ENCODE measurements around the gene FUNDC1. TPM values are rescaled to one million over a fixed set of nuclear protein-coding genes. Genes with fewer than 3 reads are reported as not detected.

Gene FUNDC1, protein sequence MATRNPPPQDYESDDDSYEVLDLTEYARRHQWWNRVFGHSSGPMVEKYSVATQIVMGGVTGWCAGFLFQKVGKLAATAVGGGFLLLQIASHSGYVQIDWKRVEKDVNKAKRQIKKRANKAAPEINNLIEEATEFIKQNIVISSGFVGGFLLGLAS
- total RNA-seq (2021), result 9.5 and 9.8 TPM in 2 replicates
- Bru-seq, nascent RNA, result percentile 64 among the genes with signal in this experiment
- percentile 51 among the genes with signal in this experiment for BruChase-seq, experiment 1, labeled RNA remaining after a 2-hour chase
- percentile 62 among the genes with signal in this experiment for BruChase-seq, experiment 2, labeled RNA remaining after a 6-hour chase
- long read RNA-seq, transcript FUNDC1-201 (5 exons, 1,196 nt), result major isoform, 9 of 10 reads
- long read RNA-seq, partial matches to known transcripts, result 1 of 10 reads
- long read RNA-seq, other reads (novel, unspliced or antisense), result 0 of 10 reads

DNA sequence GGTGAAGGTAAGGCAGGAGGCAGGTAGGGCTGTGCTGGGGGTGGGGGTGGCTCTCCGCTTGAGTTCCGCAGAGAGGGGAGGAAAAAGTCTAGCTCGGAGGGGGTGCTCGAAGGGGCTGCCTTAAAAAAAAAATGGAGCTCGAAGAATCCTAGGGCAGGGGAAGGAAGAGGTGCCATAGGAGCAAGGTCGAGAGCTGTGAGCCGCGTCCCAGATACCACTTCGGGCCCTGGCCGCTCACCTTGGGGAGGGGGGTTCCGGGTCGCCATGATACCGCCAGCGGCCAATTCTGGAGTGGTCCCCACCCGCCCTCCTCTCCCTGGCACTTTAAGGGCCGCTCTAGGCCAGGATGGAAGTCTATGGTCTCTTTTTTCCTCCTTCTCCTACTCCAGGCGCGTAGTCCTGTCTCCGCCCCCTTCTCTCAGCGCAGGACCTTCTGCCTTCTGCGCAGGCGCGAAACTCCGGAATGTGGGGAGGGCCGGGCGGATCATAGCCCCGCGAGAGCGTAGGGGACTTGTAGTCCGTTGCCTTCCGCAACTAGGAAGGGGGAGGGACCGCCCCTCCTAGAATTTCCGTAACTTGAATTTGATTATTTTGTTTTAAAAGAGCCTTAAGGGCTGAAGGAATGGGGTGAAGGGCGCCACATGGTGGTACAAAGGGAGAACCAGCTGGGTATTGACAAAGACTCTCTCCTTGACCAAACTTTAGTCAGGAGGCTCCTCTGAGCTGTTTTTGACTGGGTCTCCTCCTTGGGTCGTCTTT, at the start of gene FUNDC1:
Gene FUNDC1, minus strand, starts transcription at position 293 of the 759 bp plus-strand sequence. Its CDS starts 27 bp downstream, at position 266.
- peak within 1 kb of the TSS; percentile 57; the same call in 1 of the 2 replicates for H3K4me3 ChIP-seq
- no peaks in the 10 kb centered on the region for H3K27me3 ChIP-seq (ENCODE audit: insufficient read depth, low read depth)
- DNase-seq, result peak; percentile 81 to 84
- ChIA-PET CTCF (no interaction called here), POLR2A (ENCODE audit: unreplicated experiment) (no interaction called here)
- 0 out of 2 replicates have a peak, but pooled peaks cover 5% of the 10 kb centered on the region for H3K79me2 ChIP-seq (ENCODE audit: low read depth)
- no peaks in the 10 kb centered on the region for H3K9me2 ChIP-seq (ENCODE audit: insufficient read depth)
- H3K4me2 ChIP-seq, result peak within 1 kb of the TSS; percentile 64
- TF ChIP-seq EZH2 (IDR thresholded peaks at IDR 0.05; ENCODE audit: low read depth), result no peak
- TF ChIP-seq, protein P1, sequence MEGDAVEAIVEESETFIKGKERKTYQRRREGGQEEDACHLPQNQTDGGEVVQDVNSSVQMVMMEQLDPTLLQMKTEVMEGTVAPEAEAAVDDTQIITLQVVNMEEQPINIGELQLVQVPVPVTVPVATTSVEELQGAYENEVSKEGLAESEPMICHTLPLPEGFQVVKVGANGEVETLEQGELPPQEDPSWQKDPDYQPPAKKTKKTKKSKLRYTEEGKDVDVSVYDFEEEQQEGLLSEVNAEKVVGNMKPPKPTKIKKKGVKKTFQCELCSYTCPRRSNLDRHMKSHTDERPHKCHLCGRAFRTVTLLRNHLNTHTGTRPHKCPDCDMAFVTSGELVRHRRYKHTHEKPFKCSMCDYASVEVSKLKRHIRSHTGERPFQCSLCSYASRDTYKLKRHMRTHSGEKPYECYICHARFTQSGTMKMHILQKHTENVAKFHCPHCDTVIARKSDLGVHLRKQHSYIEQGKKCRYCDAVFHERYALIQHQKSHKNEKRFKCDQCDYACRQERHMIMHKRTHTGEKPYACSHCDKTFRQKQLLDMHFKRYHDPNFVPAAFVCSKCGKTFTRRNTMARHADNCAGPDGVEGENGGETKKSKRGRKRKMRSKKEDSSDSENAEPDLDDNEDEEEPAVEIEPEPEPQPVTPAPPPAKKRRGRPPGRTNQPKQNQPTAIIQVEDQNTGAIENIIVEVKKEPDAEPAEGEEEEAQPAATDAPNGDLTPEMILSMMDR (conservative IDR thresholded peaks at IDR 0.05), result peak; percentile 32; the same call in 1 of the 2 replicates
- no peaks in the 10 kb centered on the region for H3F3A ChIP-seq (ENCODE audit: insufficient read depth, low read depth)
- intact Hi-C loops (cut with micrococcal nuclease; ENCODE audit: unreplicated experiment), result no loop called here
- H3K27ac ChIP-seq, result 0 out of 2 replicates have a peak within 1 kb of the TSS, but pooled peaks have one; percentile 16
- peak within 1 kb of the TSS; percentile 70 for H2AFZ ChIP-seq
- BruUV-seq (replicated peaks), result no TSS peak
- no peaks in the 10 kb centered on the region for H3K9me3 ChIP-seq (ENCODE audit: insufficient read depth, low read depth)
- H4K20me1 ChIP-seq (ENCODE audit: insufficient read depth), result no peaks in the 10 kb centered on the region
- H3K36me3 ChIP-seq (ENCODE audit: low read depth), result no peaks in the 10 kb centered on the region
- no peaks in the 10 kb centered on the region for H3K4me1 ChIP-seq (replicated peaks; ENCODE audit: insufficient read depth)

DNA sequence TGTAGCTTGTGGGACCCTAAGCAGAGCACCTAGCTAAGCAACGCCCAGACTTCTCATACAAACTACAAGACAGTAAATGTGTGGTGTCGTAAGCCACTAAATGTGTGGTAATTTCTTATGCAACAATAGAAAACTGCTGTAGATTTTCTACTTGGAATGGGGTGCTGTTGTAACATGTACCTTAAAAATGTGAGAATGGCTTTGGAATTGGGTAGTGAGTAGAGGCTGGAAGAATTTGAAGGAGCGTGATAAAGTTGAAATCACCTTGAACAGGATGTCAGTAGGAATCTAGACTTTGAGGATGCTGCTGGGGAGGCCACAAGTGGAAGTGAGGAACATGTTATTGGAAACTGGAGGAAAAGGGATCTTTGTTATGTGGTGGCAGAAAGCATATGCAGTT, 43.2 kb upstream of the FUNDC1 start:
- no peaks in the 10 kb centered on the region for H3K4me1 ChIP-seq (replicated peaks; ENCODE audit: insufficient read depth)
- H3K79me2 ChIP-seq (ENCODE audit: low read depth), result no peaks in the 10 kb centered on the region
- no peak overlapping the region for H3K4me3 ChIP-seq
- POLR2A ChIA-PET (ENCODE audit: unreplicated experiment), result no interaction called here
- TF ChIP-seq, protein P1 (conservative IDR thresholded peaks at IDR 0.05), result no peak
- no peak for TF ChIP-seq EZH2 (IDR thresholded peaks at IDR 0.05; ENCODE audit: low read depth)
- H3K9me2 ChIP-seq (ENCODE audit: insufficient read depth), result no peaks in the 10 kb centered on the region
- no peaks in the 10 kb centered on the region for H3F3A ChIP-seq (ENCODE audit: insufficient read depth, low read depth)
- no peaks in the 10 kb centered on the region for H3K27me3 ChIP-seq (ENCODE audit: insufficient read depth, low read depth)
- intact Hi-C loops (cut with micrococcal nuclease; ENCODE audit: unreplicated experiment), result no loop called here
- H3K9me3 ChIP-seq (ENCODE audit: insufficient read depth, low read depth), result no peaks in the 10 kb centered on the region
- no peaks in the 10 kb centered on the region for H3K36me3 ChIP-seq (ENCODE audit: low read depth)
- no peak for DNase-seq
- CTCF ChIA-PET, result no interaction called here
- no TSS peak for BruUV-seq (replicated peaks)
- H3K4me2 ChIP-seq, result no peak overlapping the region
- no peak overlapping the region for H3K27ac ChIP-seq
- no peaks in the 10 kb centered on the region for H4K20me1 ChIP-seq (ENCODE audit: insufficient read depth)
- no peak overlapping the region for H2AFZ ChIP-seq

DNA sequence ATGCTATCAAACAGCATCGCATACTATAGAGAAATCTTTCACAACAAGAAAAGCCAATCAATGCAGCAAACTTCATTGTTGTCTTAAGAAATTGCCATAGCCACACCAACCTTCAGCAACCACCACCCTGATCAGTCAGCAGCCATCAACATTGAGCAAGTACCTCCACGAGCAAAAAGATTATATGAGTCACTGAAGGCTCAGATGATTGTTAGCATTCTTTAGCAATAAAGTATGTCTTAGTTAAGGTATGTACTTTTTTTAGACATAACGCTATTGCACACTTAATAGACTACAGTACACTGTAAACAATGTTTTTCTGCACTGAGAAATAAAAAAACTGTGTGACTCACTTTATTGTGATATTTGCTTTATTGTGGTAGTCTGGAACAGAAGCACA, 37.8 kb upstream of the FUNDC1 start:
- no TSS peak for BruUV-seq (replicated peaks)
- Histone ChIP-seq H3K4me2 (no peak overlapping the region), H3K27ac (no peak overlapping the region), H3K4me3 (no peak overlapping the region), H3K36me3 (ENCODE audit: low read depth) (no peaks in the 10 kb centered on the region), H3K9me2 (ENCODE audit: insufficient read depth) (no peaks in the 10 kb centered on the region), H3K27me3 (ENCODE audit: insufficient read depth, low read depth) (no peaks in the 10 kb centered on the region), H3K4me1 (replicated peaks; ENCODE audit: insufficient read depth) (no peaks in the 10 kb centered on the region), H4K20me1 (ENCODE audit: insufficient read depth) (no peaks in the 10 kb centered on the region), H3F3A (ENCODE audit: insufficient read depth, low read depth) (no peaks in the 10 kb centered on the region), H3K79me2 (ENCODE audit: low read depth) (no peaks in the 10 kb centered on the region), H2AFZ (no peak overlapping the region), H3K9me3 (ENCODE audit: insufficient read depth, low read depth) (no peaks in the 10 kb centered on the region)
- ChIA-PET CTCF (no interaction called here), POLR2A (ENCODE audit: unreplicated experiment) (no interaction called here)
- intact Hi-C loops (cut with micrococcal nuclease; ENCODE audit: unreplicated experiment), result no loop called here
- TF ChIP-seq, protein P1 (conservative IDR thresholded peaks at IDR 0.05), result no peak
- TF ChIP-seq EZH2 (IDR thresholded peaks at IDR 0.05; ENCODE audit: low read depth), result no peak
- peak; percentile 12 to 85 for DNase-seq

All from PC-9 (cell line).